ACC112 (cell line): ENCODE results near the gene S1PR3.
A peak's percentile ranks its signal among the peaks of the same experiment; 100 is the strongest.

Experiments
- H2AFZ ChIP-seq: fragments of 200-600 bp; sonication (generic); one replicate; pipeline ENCODE4 v1.6.0; 2017; ENCODE audit warnings: antibody characterized with exemption, low read length; ENCODE audit not compliant: unreplicated experiment
- H3K27ac ChIP-seq: fragments of 200-600 bp; sonication (generic); 2 replicates; pipeline ENCODE4 v1.5.1; 2014; ENCODE audit warnings: low read depth, mild to moderate bottlenecking, antibody characterized with exemption, low read length, moderate library complexity
- H3K27me3 ChIP-seq: fragments of 200-600 bp; sonication (generic); 2 replicates; pipeline ENCODE4 v1.6.1; 2014; ENCODE audit warnings: mild to moderate bottlenecking, antibody characterized with exemption, low read length, moderate library complexity, mixed read lengths; ENCODE audit not compliant: insufficient read depth
- H3K36me3 ChIP-seq: fragments of 200-600 bp; sonication (generic); 2 replicates; pipeline ENCODE4 v1.6.1; 2016; ENCODE audit warnings: mild to moderate bottlenecking, antibody characterized with exemption, low read length, moderate library complexity, mixed read lengths; ENCODE audit not compliant: insufficient read depth
- H3K4me1 ChIP-seq: fragments of 200-600 bp; sonication (generic); one replicate; pipeline ENCODE4 v1.6.1; 2016; ENCODE audit warnings: low read length, mixed read lengths; ENCODE audit not compliant: insufficient read depth, unreplicated experiment, control insufficient read depth
- H3K4me3 ChIP-seq: fragments of 200-600 bp; sonication (generic); 2 replicates; pipeline ENCODE4 v1.5.1; 2014; ENCODE audit warnings: mild to moderate bottlenecking, low read depth, low read length
- H3K79me2 ChIP-seq: fragments of 200-600 bp; sonication (generic); one replicate; pipeline ENCODE4 v1.6.0; 2016; ENCODE audit warnings: low read length; ENCODE audit not compliant: control insufficient read depth, unreplicated experiment, insufficient read depth

The S1PR3 gene

DNA sequence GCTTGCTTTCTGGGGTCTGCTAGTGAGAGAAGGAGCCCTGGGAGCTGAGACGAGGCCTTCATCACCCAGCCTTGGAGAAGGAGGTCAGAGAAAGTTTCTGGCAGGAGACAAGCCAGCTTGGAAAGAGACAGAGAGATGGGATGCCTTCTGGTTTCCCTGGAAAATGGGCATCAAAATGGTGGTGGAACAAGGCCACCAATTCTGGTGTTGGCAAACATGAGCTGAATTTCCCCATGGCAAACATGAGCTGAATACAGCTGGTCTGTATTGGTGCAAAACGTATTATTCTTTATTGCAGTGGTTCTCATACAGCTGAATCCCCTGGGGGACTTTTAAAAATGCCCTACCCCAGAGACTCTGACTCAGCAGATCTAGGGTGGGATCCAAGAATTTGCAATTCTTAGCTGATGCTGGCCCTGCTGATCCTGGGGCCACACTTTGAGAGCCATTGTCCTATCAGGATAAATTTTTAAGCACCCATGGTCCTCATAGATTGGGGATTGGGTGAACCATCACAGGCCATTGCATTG lies 39.1 kb upstream of the S1PR3 start:
- Histone ChIP-seq H3K27me3 (no peaks in the 10 kb centered on the region), H3K4me3 (no peak overlapping the region), H3K27ac (no peak overlapping the region), H3K4me1 (peaks cover 59% of the 10 kb centered on the region), H2AFZ (no peak overlapping the region), H3K36me3 (no peaks in the 10 kb centered on the region), H3K79me2 (no peaks in the 10 kb centered on the region)

DNA sequence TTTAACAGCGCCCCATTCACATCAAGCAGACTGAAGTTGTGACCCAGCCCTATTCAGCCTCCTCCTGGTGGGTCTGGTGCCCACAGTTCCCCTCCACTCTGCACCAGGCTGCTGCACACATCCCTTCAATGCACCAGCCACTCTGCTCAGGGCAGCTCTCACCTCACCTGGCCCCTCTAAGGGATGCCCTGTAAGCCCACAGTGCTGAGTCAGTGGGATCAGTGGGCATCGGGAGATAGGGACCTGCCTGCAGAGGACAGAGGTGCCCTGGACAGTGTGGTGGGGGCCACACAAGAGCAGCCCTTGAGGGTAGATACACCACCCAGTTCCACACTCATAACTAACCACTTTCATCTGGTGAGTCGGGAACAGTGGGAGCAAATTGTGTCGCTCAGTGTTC lies 38.3 kb upstream of the S1PR3 start:
- Histone ChIP-seq H2AFZ (no peak overlapping the region), H3K27me3 (no peaks in the 10 kb centered on the region), H3K36me3 (no peaks in the 10 kb centered on the region), H3K79me2 (no peaks in the 10 kb centered on the region), H3K4me3 (peak overlapping the region; percentile 60), H3K27ac (peak overlapping the region; percentile 47; the same call in 1 of the 2 replicates), H3K4me1 (peaks cover 52% of the 10 kb centered on the region)

DNA sequence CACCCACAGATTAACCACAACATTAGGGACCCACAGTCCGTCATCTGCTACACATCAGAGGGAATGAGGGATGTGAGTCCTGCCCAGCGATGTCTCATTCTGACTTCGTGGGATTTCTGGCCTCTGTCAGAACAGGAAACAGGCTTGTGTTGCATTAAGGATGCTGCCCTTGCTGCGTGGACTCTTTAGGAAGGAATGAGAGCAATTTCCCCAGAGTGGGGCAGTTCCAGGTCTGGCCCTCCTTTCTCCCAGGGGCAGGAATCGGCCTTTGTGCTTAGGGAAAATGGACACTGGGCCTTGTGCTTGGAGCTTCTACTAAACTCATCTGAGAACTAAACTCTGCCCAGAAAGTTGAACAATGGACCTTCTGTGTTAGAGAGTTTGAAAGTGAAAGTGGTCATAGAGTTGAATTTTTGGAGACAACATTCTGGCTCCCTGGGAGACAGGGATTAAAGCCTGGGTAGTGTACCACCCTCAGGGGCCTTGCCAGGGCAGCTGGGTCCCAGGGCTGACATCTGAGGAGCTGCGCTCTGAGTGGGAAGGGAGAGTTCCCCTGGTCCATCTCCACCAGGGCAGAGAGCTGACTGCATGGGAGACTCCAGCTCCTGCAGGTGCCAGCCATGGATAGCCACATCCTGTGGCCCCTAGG lies 37.8 kb upstream of the S1PR3 start:
- Histone ChIP-seq H3K4me1 (peaks cover 52% of the 10 kb centered on the region), H3K36me3 (no peaks in the 10 kb centered on the region), H2AFZ (peak overlapping the region; percentile 60), H3K27me3 (no peaks in the 10 kb centered on the region), H3K4me3 (peak overlapping the region; percentile 60), H3K79me2 (no peaks in the 10 kb centered on the region), H3K27ac (peak overlapping the region; percentile 47; the same call in 1 of the 2 replicates)

DNA sequence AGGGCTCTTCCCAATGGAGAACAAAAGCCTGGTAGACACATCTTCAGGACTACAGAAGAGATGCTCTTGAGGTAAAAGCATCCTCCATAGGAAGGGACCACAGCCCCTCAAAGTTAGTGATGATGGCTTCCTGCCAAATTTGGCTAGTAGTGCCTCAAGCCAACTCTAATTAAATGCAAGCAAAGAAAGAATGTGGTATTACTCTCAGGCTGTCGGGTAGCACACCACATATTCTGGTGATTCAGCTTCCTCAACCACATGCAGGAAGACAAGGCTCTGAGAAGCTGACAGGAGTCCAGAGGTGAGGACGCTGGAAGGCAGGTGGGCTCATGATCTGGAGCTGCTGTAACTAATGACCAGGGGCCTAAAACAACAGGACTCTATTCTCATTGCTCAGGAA lies 37.2 kb upstream of the S1PR3 start:
- H3K27me3 ChIP-seq = no peaks in the 10 kb centered on the region
- H3K27ac ChIP-seq = no peak overlapping the region
- H3K4me3 ChIP-seq = peak overlapping the region; percentile 60; the same call in 1 of the 2 replicates
- no peaks in the 10 kb centered on the region for H3K79me2 ChIP-seq
- peaks cover 49% of the 10 kb centered on the region for H3K4me1 ChIP-seq
- H3K36me3 ChIP-seq = no peaks in the 10 kb centered on the region
- H2AFZ ChIP-seq = peak overlapping the region; percentile 60

DNA sequence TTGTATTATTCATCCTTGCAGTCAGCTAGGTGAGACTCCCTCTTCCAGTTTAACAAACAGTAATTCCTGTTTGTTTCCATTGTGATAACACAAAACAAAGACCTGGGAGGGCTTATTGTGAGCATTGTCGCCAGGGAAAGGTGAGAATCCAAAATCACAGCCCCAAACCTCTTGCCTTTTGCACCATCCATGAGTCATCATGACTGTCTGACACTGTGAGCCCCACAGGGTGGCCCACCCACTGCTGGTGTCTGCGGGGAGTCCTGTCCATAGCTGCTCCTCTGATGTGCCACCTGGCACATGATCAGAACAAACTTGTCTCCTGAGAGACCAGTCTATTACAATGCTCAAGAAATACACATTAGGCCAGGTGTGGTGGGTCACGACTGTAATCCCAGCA lies 33.7 kb upstream of the S1PR3 start:
- H2AFZ ChIP-seq = no peak overlapping the region
- H3K4me3 ChIP-seq = no peak overlapping the region
- H3K27me3 ChIP-seq = no peaks in the 10 kb centered on the region
- peaks cover 15% of the 10 kb centered on the region for H3K4me1 ChIP-seq
- no peaks in the 10 kb centered on the region for H3K36me3 ChIP-seq
- no peaks in the 10 kb centered on the region for H3K79me2 ChIP-seq
- no peak overlapping the region for H3K27ac ChIP-seq

DNA sequence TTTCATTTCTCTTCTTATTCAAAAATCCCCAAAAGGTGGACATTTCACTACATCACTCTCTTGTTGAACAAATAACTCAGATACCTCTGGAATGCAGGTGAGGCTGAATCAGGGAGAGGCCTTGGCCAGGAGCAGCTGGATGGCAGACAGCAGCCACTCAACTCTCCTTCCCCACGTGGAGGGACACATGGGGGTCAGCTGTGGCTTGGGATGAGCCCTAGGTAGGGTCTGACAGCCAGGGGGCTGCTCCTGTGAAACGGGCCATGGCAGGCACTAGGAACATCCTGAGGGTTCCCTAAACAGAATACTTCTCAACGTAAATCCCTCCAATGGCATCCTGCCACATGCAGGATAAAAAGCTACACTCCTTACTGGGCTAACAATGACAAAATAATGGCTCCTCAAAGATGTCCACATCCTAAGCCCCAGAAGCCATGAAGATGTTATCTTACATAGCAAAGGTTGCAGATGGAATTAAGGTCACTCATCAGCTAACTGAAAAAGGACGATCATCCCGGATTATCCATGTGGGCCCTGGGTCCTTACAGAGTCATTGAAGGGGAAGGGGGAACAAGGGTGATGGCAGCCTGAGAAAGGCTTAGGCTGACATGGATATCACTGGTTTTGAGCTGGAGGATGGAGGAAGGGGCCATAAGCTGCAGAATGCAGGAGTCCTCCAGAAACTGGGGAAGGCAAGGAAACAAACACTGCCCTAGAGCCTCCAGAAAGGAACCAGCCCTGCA lies 31.4 kb upstream of the S1PR3 start:
- H2AFZ ChIP-seq = no peak overlapping the region
- no peak overlapping the region for H3K4me3 ChIP-seq
- H3K27ac ChIP-seq = no peak overlapping the region
- H3K4me1 ChIP-seq = no peaks in the 10 kb centered on the region
- no peaks in the 10 kb centered on the region for H3K27me3 ChIP-seq
- H3K36me3 ChIP-seq = no peaks in the 10 kb centered on the region
- H3K79me2 ChIP-seq = no peaks in the 10 kb centered on the region

DNA sequence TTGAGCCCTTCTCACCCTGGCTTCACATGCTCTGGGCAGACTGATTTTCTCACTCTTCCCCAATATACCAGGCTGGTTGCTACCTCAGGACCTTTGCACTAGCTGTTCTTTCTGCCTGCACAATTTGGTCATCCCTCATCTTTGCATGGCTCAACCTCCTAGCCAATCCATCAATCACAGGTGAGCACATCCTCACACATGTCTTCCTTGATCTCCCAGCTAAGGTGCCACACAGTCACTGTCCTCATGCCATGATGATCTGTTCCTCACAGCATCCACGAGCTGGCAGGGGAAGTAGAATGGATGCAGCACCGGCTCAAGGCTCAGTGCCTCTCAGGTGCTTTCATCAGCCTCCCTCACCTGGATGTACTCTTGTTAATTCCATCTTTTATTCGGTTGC lies 30.6 kb upstream of the S1PR3 start:
- H3K4me3 ChIP-seq = no peak overlapping the region
- H3K27me3 ChIP-seq = no peaks in the 10 kb centered on the region
- H3K27ac ChIP-seq = no peak overlapping the region
- no peaks in the 10 kb centered on the region for H3K36me3 ChIP-seq
- no peaks in the 10 kb centered on the region for H3K79me2 ChIP-seq
- H2AFZ ChIP-seq = no peak overlapping the region
- H3K4me1 ChIP-seq = no peaks in the 10 kb centered on the region

DNA sequence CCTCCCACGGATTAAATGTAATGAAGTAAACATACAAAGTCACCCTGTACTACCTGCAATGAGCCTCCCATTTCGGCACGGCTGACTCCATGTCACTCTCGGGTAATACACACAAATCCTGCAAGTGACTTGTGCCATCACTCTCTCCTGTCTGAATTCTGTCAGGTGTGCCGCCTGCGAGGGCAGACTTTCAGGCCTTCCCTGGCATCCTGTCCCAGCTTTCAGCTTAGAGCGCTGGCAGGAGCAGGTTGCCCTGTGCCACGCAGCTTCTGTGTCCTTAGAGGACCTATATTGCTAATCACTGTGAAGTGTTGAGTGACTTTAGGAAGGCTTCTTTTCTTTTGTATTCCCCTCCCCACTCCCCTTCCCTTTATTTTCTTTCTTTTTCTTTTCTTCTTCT lies 25.8 kb upstream of the S1PR3 start:
- H3K27ac ChIP-seq = no peak overlapping the region
- H2AFZ ChIP-seq = no peak overlapping the region
- no peak overlapping the region for H3K4me3 ChIP-seq
- no peaks in the 10 kb centered on the region for H3K79me2 ChIP-seq
- H3K27me3 ChIP-seq = no peaks in the 10 kb centered on the region
- no peaks in the 10 kb centered on the region for H3K4me1 ChIP-seq
- no peaks in the 10 kb centered on the region for H3K36me3 ChIP-seq

DNA sequence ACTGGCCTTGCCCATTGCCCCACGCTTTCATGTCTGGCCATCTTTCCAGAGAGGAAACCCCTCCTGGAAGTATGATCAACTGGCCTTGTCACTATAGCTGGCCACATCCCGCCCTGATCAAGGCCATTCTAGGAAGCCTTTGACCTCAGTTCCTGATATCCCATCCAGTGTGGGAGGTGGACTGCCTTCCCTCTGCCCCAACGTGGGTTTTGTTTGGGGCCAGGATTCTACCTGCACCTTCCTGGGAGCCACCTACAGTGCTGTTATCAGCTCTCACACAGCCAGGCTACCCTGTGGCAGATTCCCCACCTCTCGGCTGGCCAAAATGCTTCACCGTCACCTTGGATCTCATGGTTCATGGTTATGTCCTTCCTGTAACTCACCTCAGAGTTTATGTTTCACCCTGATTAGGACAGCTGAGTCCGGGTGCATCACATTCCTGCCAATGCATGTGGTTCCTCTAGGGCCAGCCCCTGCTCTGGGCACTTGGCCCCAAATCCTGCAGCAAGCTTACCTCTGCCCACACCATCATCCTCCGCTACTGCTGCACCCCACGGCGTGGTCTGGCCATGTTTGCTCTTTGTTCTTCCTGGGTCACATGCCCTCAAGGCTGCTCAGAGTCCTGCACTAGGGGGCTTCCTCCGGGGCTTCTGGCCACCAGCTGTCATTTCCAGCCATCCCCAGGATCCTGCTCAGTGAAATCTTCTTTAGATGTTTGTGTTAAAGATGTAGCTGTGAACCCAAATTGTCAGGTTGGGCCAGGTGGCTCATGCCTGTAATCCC lies 24.2 kb upstream of the S1PR3 start:
- H3K79me2 ChIP-seq = no peaks in the 10 kb centered on the region
- no peak overlapping the region for H2AFZ ChIP-seq
- H3K27ac ChIP-seq = no peak overlapping the region
- no peaks in the 10 kb centered on the region for H3K36me3 ChIP-seq
- no peak overlapping the region for H3K4me3 ChIP-seq
- H3K27me3 ChIP-seq = no peaks in the 10 kb centered on the region
- H3K4me1 ChIP-seq = no peaks in the 10 kb centered on the region

DNA sequence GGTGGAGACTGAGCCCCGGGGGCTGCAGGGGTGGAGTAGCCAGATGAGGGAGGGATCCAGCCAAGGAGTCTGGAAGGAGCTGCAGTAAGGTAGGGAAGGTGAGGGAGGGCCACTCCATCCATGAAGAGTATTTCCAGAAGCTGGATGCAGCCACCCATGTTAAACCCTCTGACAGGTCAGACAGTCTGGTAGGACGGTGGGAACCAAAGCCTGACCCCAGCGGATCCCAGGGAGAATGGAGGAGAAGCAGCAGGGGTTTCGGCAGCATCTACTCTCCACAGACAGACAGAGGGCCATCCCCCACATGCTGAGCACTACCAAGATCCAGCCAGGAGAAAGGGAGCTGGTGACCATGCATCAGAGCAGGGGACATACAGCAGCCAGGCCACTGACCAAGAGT lies 22.5 kb upstream of the S1PR3 start:
- Histone ChIP-seq H3K27me3 (no peaks in the 10 kb centered on the region), H3K36me3 (no peaks in the 10 kb centered on the region), H3K27ac (no peak overlapping the region), H3K4me3 (no peak overlapping the region), H3K79me2 (no peaks in the 10 kb centered on the region), H3K4me1 (no peaks in the 10 kb centered on the region), H2AFZ (no peak overlapping the region)
